T-helper 17 cell (primary cell): ENCODE results near the gene PREX1. TPM values are rescaled to one million over a fixed set of nuclear protein-coding genes. Genes with fewer than 3 reads are reported as not detected.

Experiments
- ATAC-seq: fragments of 150-1000 bp; cut with Tn5 transposase; 2 replicates; pipeline ENCODE4 v1.10.0; 2021; ENCODE audit warnings: mild to moderate bottlenecking, moderate library complexity
- DNase-seq, 3 donors: peaks; one replicate each; pipeline versions ENCODE4 v3.0.0 to v3.0.0-alpha.2; 2020 to 2021
- H3K9me3 ChIP-seq: one replicate; pipeline ENCODE4 v1.7.0; 2013; ENCODE audit warnings: low read length, mild to moderate bottlenecking; ENCODE audit not compliant: control insufficient read depth, poor library complexity, severe bottlenecking
- H3K27ac Mint-ChIP-seq: one replicate; pipeline ENCODE4 v1.8.0; 2022; ENCODE audit warnings: mild to moderate bottlenecking, moderate library complexity, mixed read lengths
- H3K27me3 Mint-ChIP-seq: one replicate; pipeline ENCODE4 v1.8.0; 2022; ENCODE audit warnings: mixed read lengths
- H3K36me3 Mint-ChIP-seq: one replicate; pipeline ENCODE4 v1.8.0; 2022; ENCODE audit warnings: low read depth, mixed read lengths
- H3K4me1 Mint-ChIP-seq: one replicate; pipeline ENCODE4 v1.8.0; 2022; ENCODE audit warnings: mild to moderate bottlenecking, mixed read lengths
- H3K4me3 Mint-ChIP-seq: one replicate; pipeline ENCODE4 v1.8.0; 2022; ENCODE audit warnings: mild to moderate bottlenecking, moderate library complexity, mixed read lengths
- total RNA-seq, 4 donors: library from RNA in 2 of 4; stranded (reverse) in 2 of 4; gene quantifications; one replicate each; pipeline ENCODE4 v1.2.3 and lab custom pipeline; 2022 to 2026

PREX1 gene
- total RNA-seq, 2 donors from 2014 or later = 188 to 200 TPM

DNA sequence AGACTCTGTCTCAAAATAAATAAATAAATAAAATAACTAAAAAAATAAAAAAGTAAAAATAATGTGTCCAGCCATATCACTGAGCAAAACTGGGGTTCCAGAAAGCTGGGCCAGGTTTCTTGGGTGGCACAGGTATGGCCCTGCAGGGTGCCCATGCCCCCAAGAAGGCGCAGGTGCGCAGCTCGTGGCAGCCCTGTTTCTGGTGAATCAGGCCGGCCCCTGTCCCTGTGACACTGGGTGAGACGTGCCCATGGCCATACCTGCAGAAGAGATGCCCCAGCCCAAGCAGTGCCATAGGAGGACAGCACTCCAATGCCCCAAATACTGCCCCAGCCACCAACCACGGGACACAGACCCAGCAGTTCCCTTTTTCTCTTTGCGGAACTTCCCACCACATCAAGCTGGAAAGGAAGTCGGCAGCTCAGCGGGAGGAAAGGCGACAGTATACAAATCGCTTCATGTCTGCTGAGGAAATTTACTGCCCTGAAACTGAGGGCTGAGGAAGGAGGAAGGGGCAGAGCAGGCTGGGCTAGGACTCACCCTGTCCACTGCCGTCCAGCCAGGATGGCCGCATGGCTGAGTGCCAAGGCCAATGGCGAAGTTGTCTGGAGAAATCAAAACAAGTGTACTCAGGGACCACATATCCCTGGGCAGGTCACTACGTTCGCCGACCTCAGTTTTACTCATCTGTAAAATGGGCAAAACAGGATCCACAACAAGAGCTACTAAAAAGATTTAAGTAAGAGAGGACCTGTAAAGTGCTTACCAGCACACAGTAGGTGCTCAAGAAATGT, 55.4 kb downstream of the PREX1 start:
- Mint-ChIP-seq H3K27me3 (no peaks in the 10 kb centered on the region), H3K27ac (peak overlapping the region; percentile 97)

DNA sequence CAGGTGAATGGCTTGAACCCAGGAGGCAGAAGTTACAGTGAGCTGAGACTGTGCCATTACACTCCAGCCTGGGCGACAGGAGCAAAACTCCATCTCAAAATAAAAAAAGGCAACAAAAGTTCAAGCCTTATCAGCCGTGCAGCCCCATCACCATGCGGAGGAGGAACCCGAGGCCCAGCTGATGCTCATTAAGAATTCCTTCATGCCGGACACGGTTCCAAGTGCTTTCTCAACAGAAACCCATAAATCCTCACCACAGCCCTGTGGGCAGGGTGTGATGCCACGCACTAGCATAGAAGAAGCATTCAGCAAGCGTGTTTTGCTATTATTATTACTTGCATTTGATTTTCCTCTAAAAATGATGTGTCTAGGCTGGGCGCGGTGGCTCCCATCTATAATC, 56.3 kb downstream of the PREX1 start:
- no peak overlapping the region for H3K4me3 Mint-ChIP-seq

More for the DNA sequence above, 55.4 kb downstream of the PREX1 start:
- DNase-seq (no peak), ATAC-seq (no peak)
- Mint-ChIP-seq H3K4me1 (peaks cover 70% of the 10 kb centered on the region), H3K4me3 (peak overlapping the region; percentile 57), H3K36me3 (peaks cover 3% of the 10 kb centered on the region)
- no peaks in the 10 kb centered on the region for H3K9me3 ChIP-seq

DNA sequence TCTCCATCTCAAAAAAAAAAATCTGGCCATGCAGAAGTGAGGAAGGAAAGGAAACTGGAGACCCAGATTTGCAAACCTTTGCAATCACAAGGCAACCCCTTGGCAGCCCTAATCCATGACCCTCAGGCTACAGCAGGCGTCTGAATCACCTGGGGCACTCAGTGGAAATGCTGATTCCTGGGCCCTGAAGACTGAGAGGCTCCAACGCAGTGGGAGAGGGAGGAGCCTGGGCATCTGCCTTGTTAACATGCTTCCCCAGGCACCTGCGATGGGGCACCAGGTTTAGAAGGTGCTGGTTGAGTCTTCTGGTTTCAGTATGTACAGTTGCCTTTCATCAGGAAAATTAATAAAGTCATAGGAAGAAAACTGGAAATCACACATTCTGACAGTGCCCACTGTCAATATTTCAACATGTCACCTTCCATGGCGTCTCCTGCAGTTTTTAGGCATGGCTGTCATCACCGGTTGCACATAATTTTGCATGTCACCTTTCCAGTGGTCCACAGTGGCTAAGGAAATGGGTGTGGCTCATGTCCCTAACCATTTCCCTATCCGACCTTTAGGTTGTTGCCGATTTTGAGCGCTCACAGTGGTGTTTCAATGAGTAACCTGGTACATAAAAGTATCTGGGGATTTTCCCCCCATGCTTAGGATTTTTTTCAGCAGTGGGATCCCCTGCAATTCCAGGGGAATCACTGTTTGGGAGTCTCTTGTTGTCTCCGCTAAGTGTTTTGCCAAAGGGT, 56.9 kb downstream of the PREX1 start:
- Mint-ChIP-seq H3K27ac (peak overlapping the region; percentile 99), H3K27me3 (no peaks in the 10 kb centered on the region), H3K4me3 (no peak overlapping the region), H3K4me1 (peaks cover 71% of the 10 kb centered on the region), H3K36me3 (peaks cover 3% of the 10 kb centered on the region)
- H3K9me3 ChIP-seq = no peaks in the 10 kb centered on the region
- ATAC-seq (no peak), DNase-seq (no peak)

More for the DNA sequence above, 56.3 kb downstream of the PREX1 start:
- H3K4me1 Mint-ChIP-seq = peaks cover 69% of the 10 kb centered on the region
- no peak overlapping the region for H3K27ac Mint-ChIP-seq
- H3K36me3 Mint-ChIP-seq = peaks cover 3% of the 10 kb centered on the region
- DNase-seq = no peak
- H3K9me3 ChIP-seq = no peaks in the 10 kb centered on the region
- H3K27me3 Mint-ChIP-seq = no peaks in the 10 kb centered on the region
- no peak for ATAC-seq

DNA sequence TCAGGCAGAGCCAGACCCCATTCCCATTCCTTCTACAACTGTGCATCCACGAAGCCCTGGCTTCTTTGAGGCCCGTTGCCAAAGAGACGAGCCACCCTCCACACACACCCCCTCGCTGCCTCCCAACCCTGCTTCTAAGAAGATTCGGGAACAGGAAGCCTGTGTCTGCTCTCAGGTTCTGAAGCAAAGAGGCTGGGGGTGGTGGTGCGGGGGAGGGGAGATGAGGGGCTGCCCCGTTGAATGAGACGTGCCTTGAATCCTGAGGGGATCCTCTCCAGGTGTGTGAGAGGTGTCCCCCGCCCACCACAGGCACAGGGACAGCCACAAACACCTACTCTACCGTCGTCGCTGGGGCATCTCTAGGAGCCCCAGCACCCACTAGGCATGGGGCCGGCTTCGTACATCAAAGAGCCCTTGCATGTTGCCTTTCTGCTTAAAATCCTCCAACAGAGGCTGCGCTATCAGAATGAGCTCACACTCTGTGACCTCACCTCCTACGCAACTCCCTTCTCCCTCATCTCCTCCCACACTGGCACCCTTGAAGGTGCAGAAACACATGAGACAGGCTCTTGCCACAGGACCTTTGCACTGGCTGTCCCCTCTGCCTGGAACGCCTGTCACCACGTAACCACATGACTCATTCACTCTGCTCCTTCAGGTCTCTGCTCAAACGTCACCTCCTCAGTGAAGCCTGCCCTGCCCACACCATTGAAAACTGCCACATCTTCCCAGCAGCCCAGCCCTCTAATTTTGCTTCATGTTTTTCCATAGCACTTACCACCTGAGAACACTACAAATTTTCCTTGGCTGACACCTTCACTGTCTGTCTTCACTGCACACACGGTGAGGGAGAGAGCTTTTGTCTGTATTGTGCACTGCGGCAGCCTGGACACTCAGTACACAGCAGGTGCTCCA, 58.5 kb downstream of the PREX1 start:
- peak; percentile 42 to 76 (median 62) for DNase-seq
- Mint-ChIP-seq H3K36me3 (peaks cover 3% of the 10 kb centered on the region), H3K4me1 (peaks cover 67% of the 10 kb centered on the region), H3K27me3 (no peaks in the 10 kb centered on the region), H3K4me3 (peak overlapping the region; percentile 72), H3K27ac (peak overlapping the region; percentile 99)
- ATAC-seq = peak; percentile 88
- H3K9me3 ChIP-seq = no peaks in the 10 kb centered on the region

DNA sequence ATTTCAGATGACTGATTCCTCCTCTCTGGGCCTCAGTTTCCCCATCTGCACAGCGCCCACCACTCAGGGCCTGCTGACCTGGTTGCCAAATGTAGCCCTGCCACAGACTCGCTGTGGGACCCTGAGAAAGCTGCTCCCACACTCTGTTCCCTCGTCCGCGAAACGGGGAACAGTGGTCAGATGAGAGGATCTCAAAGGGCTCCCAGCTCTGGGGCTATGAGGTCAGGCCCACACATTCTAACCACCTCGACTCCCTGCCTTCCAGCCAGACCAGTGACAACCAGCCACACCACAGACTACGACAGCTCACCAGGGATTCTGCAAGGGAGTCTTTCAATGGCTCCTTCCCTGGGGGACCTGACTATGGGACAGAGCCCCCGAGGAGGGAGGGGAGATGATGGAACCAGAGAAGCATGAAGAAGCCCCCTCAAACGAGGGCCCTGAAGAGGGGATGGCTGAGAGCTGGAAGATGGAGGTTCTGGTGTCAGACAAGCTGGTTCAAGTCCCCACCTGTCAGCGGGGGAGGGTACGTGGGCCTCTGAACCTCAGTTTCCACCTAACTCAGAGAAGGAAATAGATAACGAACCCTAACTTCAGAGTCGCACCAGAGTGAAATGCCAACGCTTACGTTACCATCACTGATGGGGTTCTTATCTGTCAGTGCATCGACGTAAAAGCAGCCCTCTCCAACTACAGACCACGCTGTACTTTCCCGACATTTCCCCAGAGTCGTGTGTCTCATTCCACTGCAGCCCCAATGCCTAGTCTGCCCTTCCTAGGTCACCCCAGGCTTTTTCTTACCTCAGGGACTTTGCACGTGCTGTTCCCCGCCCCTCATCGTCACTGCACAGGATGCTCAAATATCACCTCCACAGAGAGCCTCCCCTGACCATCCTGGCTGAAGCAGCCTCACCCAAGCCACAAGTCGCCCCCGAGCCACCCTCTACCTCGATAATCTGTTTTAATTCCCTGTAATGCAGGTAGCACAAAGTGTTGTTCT, 60.5 kb downstream of the PREX1 start:
- Mint-ChIP-seq H3K4me3 (peak overlapping the region; percentile 77), H3K4me1 (peaks cover 58% of the 10 kb centered on the region)

DNA sequence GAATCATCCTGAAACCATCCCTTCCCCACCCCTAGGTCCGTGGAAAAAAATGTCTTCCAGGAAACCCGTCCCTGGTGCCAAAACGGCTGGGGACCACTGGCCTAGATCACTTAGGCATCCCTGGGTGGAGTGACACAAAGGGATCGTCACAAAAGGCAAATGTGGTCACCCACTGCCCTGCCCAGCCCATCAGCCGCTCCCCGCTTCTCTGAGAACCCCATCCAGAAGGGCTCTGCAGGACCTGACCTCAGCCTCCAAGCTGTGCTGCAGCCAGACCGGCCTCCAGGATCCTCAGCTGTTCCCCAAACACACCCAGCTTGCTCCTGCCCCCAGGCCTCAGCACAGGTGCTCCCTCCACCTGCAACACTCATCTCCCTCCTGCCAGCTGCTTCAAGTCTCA, 61.6 kb downstream of the PREX1 start:
- Mint-ChIP-seq H3K4me1 (peaks cover 62% of the 10 kb centered on the region), H3K36me3 (no peaks in the 10 kb centered on the region), H3K4me3 (peak overlapping the region; percentile 37), H3K27ac (peak overlapping the region; percentile 99), H3K27me3 (no peaks in the 10 kb centered on the region)
- no peaks in the 10 kb centered on the region for H3K9me3 ChIP-seq
- ATAC-seq (no peak), DNase-seq (no peak)

More for the DNA sequence above, 60.5 kb downstream of the PREX1 start:
- peak in 1 of 3 donors; percentile 52 for DNase-seq
- H3K9me3 ChIP-seq = no peaks in the 10 kb centered on the region
- no peaks in the 10 kb centered on the region for H3K36me3 Mint-ChIP-seq
- H3K27ac Mint-ChIP-seq = peak overlapping the region; percentile 99
- ATAC-seq = peak; percentile 32
- H3K27me3 Mint-ChIP-seq = no peaks in the 10 kb centered on the region

DNA sequence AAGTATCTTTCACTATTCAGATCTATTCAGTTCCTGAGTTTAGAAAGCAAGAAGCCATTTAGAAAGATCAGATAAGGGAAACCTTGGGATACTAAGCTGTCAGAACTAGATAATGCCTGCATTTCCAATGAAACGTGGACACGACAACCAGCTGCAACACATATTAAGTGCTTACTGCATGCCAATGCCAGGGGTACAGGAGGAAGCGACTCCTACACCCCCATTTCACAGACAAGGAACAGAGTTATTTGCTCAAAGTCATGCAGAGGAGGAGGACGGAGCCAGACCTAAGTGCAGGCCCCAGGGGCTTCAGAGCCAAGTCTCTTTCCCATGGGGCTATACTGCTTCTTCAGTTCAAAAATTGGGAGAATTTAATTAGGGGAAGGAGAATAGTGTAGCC, 62.4 kb downstream of the PREX1 start:
- H3K27ac Mint-ChIP-seq = peak overlapping the region; percentile 99
- peaks cover 71% of the 10 kb centered on the region for H3K4me1 Mint-ChIP-seq
- no peaks in the 10 kb centered on the region for H3K27me3 Mint-ChIP-seq
- ATAC-seq = no peak
- H3K4me3 Mint-ChIP-seq = peak overlapping the region; percentile 22
- H3K9me3 ChIP-seq = no peaks in the 10 kb centered on the region
- H3K36me3 Mint-ChIP-seq = no peaks in the 10 kb centered on the region
- DNase-seq = no peak

DNA sequence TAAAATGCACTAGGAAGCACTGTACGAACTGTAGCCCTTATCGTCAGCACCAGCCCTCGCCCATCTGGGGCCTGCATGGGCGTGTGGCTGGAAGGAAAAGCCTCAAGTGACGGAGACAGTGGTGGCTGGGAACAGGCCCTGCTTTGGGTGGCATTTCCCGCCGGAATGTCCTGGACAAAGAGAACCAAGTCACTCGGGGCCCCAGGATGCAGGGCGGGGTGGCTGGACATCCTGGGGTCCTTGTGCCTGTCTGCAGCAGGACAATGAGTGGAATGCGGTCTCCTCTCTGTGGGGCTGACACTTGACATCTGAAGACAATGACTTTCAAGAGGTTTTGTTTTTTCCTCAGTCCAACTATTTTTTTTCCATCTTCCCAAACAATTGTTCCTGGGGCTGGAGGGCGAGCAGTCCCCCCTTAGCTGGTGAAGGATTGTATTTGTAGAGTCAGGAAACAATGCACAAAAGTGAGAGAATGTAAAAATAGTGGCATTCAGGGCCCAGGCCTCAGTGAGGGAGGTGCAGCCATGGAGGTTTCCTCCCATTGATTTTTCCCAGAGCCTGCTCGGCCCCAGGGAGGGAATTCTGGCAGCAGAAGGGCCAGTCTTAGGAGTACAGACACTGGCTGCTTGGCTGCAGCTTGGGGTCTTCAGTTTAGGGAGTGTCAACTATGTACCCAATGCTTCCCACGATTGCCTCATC, 64.4 kb downstream of the PREX1 start:
- no peak for ATAC-seq
- Mint-ChIP-seq H3K4me3 (peak overlapping the region; percentile 31), H3K27ac (peak overlapping the region; percentile 99), H3K36me3 (no peaks in the 10 kb centered on the region), H3K4me1 (peaks cover 72% of the 10 kb centered on the region), H3K27me3 (no peaks in the 10 kb centered on the region)
- no peak for DNase-seq
- no peaks in the 10 kb centered on the region for H3K9me3 ChIP-seq

DNA sequence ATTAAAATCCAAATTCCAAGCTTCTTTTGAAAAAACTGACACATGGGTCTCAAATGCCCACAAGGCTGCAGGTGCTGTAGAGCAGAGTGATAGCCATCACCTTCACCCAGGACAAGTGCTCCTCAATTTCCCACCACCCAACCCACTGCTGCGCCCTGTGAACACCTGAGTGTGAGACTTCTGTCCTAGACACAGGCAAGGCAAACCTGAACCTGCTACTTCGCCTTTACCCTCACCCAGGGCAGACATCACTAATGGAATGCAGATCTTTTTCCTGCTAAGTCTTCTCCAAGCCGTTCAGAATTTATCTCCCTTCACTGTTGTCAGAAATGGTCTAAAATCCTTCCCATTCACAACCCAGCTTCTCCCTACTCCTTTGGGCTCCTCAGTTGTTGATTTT, 65.9 kb downstream of the PREX1 start:
- peak overlapping the region; percentile 99 for H3K27ac Mint-ChIP-seq
- no peak for DNase-seq

DNA sequence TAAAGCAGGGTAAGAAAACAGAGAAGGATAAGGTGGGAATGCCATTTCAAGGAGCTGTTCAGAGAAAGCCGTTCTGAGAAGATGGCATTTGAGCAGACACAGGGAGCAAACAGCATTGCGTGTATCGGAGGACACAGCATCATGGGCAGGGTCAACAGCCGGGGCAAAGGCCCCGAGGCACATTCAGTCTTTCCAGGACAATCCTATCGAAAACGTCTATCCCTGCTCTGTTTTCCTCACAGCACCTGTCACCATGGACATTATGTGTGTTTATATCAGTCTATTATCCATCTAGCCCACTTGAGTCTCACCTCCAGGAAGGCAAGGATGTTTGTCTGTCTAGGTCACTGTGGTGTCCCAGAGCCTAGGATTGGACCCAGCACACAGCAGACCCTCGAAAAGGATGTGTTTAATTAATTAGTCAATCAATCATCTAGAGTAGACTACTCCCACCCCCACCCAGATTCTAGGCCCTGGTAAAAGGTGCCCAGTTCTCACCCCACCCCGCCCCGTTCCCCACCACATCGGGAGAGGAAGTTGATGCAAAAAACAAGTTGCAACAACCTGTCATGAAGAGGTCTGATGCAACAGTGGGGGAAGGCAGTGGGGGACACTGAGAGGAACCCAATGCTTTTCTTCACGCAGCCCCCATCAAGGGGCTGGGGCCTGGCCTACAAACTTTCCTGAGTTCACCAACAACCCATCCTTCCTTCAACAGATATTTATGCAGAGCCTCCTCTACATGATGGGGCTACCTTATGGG, 66.6 kb downstream of the PREX1 start:
- peak; percentile 39 for ATAC-seq
- Mint-ChIP-seq H3K36me3 (no peaks in the 10 kb centered on the region), H3K27ac (peak overlapping the region; percentile 99)

More for the DNA sequence above, 65.9 kb downstream of the PREX1 start:
- no peaks in the 10 kb centered on the region for H3K36me3 Mint-ChIP-seq
- peak overlapping the region; percentile 83 for H3K4me3 Mint-ChIP-seq
- H3K9me3 ChIP-seq = no peaks in the 10 kb centered on the region
- H3K27me3 Mint-ChIP-seq = no peaks in the 10 kb centered on the region
- H3K4me1 Mint-ChIP-seq = peaks cover 71% of the 10 kb centered on the region
- ATAC-seq = no peak

DNA sequence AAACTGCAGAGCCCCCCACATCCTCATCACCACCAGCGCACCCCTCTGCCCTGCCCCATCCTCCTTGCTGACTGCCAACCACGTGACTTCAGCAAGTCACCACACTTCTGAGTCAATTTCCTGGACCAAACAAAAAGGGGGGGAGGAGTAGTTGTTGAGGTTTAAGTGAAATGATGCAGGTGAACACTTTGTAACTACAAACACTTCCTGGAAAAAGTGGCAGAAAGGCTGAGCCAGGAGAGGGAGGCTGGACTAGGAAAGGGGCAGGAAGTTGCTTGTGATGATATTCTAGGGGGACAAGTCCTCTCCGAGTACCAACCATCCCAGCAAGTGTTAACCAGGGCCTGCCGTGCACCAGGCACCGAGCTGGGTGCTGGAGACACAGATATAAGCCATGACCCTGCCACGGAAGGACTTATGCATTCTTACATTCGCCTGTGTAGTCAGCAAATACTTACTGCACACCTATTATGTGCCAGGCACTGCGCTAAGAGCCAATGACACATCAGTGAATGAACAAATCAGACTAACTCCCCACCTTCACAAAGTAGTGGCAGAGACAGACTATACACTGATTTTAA, 67.3 kb downstream of the PREX1 start:
- H3K9me3 ChIP-seq = no peaks in the 10 kb centered on the region
- ATAC-seq (peak; percentile 89), DNase-seq (peak; percentile 42 to 68 (median 48))
- Mint-ChIP-seq H3K4me3 (peak overlapping the region; percentile 83), H3K27ac (peak overlapping the region; percentile 99), H3K27me3 (no peaks in the 10 kb centered on the region), H3K36me3 (no peaks in the 10 kb centered on the region), H3K4me1 (peaks cover 75% of the 10 kb centered on the region)

More for the DNA sequence above, 66.6 kb downstream of the PREX1 start:
- peak overlapping the region; percentile 83 for H3K4me3 Mint-ChIP-seq
- peak in 1 of 3 donors; percentile 42 for DNase-seq
- no peaks in the 10 kb centered on the region for H3K9me3 ChIP-seq
- no peaks in the 10 kb centered on the region for H3K27me3 Mint-ChIP-seq
- peaks cover 71% of the 10 kb centered on the region for H3K4me1 Mint-ChIP-seq
